ENCODE measurements around the gene PYGM.

PYGM gene

DNA sequence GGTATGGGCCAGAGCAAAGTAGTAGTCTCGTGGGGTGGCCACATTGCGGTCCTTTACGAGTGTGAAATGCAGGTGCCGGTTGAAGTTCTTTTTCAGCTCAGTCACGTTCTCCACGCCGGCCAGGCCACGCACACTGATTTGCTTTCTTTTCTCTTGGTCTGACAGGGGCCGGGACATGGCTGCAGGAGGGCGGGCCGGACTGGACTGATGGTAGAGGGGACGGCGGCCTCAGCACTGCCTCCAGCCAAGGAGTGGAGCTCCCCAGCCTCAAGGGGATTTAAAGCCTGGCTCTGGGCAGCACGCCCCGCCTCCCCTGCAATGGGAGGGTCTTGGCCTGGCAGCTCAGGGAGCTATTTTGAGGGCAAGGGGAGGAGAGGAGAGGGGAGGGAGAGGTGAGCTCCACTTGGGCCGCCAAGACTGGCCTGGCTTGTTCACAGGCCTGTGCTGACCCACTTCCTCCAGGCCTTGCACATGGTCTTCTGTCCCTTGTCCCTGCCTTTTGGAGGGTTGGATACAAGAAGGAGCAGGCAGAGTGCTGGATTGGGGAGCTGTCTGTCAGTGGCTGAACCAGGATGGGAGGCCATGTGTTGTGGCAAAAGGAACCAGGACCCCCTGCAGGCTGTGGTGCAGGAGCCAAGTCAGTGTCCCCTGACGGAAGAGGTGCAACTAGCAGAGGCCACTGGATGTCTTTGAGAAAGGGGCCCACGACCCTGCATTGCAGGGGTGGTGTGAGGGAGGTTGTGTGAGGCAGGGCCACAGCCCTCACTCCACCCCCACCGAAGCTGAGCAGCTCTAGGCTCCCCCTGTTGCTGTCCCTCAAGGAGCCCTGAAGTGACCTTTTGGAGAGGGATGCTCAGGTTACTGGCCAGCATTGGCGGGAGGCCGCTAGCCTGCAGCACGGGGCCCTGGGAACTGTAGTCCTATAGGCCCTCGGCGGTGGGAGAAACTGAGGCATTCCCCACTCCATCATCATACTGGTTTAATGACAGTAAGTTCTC, at the start of gene PYGM:
TSS of gene PYGM (minus strand) at position 253 of the 998 bp plus-strand sequence. CDS start at position 177, 76 bp downstream.
- no peak for FAIRE-seq

DNA sequence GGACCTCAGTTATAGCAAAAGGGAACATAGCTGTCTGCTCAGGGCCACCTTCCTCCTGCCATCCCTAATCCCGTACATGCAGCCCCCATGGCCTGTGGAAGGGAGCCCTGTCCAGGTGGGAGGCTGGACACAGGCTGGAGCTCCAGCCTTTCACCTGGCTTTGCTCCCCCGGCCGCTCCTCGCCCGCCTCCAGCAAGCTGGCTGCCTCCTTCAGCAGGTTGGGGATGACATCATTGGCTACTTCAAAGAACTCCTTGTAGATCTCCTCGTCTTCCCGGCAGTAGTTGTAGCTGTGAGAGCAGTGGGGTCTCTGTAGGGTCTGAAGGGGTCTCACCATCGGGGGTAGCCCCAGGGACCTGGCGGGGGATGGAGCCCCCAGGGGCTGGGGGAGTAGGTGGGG, 45.7 kb upstream of the PYGM start:
- FAIRE-seq = no peak

DNA sequence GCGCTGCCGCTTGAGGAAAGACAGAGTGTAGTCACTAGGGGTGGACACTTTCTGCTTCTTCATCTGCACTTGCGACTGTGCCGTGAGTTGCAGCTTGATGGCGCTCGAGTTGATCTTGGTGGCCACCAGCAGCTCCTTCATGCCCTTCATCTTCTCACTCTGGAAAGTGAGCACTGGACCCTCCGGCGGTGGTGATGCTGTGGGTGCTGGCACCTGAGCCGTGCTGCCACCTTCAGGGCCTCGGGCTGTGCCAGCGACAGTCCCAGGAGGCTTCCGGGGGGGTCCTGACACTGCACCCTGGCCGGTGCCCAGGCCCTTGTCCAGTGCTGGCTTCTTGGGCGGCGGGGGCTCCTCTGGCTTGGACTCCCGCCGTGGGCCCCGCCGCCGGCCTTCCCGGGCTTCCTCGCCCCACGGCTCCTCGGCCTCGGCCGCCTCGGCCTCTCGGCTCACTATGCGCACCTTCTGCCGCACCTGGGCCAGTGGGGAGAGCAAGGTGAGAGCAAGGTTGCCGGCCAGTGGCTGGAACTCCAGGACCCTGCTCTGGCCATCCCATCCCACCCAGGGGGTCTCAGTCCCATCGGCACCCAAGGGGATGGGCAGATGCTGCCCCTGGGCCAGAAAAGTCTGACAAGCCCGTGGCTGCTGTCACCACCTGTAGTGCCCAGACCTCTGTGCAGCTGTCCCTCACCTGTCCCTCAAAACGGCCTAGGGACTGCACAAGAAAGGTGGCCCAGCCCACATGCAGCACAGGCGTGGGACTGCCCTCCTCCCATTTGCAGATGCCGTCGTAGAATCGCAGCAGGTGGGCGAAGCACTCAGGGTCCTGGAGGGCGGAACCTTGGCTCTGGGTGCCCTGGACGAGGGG, 44.8 kb upstream of the PYGM start:
- no peak for FAIRE-seq

DNA sequence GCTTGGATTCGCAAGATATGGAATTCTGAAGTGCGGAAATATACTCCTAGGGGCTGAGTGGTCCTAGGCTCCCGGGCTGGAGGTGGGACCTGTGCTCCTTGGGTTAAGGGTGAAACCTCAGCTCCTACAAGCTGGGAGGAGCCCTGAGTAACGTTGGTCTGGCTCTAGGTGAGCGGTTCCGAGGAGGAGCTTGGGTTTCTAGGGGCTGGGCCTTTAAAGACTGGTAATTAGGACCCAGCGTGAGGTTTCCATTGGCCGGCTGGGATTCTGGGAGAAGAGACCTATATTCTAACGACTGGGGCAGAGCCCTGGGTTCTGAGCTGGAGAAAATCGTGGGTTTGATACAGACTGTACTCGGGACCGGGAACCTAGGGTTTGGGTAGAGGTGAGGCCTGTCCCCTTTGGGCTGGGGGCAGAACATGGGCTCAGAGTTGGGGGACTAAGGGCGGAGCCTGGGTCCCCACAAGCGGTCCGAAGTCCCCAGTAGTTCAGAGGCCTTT, 44.1 kb upstream of the PYGM start:
- no peak for FAIRE-seq

DNA sequence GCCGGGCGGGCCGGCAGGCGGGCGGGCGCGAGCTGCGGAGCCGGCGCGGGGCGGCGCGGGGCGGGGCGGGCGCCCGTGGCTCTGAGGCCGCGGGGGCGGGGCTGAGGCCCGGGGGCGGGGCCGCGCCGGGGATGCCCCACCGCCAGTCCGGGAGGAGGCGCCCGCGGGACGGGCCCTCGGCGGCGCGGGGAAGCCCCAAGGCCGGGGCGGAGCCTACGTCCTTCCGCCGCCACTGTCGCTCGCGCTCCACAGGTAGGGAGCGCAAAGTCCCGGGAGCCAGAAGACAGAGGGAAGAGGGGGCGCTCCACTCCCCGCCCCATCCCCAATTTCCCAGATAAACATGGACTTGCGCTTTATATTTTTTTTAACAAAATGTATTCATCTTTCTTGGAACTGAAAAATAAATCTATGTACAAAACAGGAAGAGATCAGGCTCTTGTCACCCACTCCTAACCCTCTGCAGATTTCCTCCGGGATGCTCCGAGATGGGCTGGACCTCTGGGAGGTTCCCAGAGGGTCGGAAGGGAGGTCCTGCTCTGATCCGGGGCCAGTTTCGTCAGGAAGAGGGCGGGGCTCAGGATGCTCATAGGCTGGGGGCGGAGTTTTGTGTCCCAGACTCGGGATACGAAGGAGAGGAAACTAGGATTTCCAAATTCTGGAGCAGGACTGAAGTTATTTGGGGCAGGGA, 43.5 kb upstream of the PYGM start, which contains the start of gene MAP4K2:
TSS of gene MAP4K2 (minus strand) at position 57 of the 688 bp plus-strand sequence. CDS start 65 bp downstream, outside the sequence.
- FAIRE-seq = no peak

DNA sequence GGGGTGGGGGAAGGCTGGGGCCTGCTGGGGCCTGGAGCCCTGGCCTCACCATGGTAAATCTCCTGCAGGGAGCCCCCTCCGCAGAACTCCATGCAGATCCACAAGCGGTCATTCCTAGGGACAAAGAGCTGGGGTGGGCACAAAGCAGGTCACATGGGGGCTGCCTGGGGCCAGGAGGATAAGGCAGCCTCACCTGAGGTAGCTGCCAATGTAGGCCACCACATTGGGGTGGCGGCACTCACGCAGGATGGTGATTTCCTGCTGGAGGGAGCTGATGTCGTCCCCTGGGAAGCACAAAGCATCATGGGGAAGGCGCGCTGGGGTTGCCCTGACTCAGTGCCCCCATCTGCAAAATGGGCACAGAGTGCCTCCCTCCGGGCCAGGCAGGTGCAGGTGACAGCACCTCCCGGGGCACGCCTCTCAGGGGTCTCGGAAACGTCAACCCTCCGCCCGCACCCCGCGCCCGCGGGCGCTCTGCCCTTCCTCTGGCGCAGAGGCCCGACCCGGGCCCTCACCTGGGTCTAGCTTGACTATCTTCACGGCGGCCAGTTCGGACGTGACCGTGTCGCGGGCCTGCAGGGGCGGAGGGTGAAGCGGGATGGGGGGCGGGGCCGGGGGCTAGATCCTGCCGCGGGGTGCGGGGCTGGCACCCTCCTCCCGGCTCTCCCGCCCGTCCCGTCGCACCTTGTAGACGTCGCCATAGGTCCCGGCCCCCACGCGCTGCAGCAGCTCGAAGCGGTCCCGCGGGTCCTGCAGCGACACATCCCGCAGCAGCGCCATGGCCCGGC, 42.8 kb upstream of the PYGM start:
- FAIRE-seq = no peak

DNA sequence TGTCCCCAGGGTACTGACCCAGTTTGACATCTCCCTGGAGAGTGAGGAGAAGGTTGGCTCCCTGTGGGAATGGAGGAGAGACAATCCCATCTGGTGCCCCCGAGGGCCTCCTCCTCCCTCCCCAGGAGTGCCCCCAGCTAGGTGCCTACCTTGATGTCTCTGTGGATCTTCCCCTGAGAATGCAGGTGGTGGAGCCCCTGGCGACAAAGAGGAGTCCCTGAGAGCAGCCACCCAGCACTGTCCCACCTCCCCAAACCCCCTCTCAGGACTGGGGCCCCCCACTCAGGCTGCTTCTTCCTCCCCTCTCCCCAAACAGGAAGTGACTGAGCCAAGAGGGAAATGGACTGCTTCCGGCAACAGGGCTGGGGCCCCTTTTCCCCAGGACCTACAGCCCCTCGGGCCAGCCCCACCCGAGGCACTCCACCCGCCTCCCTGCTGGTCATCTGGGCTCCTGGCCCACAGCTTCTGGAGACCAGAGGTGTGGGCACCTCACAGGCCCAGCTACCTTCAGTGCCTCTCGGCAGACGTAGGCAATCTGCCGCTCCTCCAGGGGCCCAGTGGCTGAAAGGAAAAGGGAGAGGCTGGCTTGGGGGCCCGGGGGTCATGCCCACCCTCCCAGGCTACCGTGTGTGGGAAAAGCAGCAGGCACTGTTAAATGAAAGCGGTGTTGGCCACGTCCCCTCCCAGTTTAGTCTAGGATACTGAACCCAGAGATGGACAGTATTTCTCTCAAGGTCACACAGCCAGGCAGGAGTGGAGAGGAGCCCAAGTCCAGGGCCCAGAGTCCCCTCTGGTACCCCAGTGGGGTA, 42.0 kb upstream of the PYGM start:
- no peak for FAIRE-seq

DNA sequence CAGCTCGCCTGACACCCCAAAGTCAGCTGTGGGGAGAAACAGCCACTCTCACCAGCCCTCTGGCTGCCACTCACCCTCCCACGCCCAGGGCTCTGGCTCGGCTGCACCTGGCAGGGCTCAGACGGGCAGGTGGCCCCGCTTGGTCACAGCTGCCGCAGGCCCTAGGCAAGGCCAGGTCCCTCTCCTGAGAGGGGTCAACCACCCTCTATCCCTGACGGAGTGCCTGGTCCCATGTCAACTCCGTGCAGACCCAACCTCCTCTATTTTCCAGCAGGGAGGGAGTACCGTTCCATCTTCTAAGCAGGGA, 41.3 kb upstream of the PYGM start:
- no peak for FAIRE-seq

DNA sequence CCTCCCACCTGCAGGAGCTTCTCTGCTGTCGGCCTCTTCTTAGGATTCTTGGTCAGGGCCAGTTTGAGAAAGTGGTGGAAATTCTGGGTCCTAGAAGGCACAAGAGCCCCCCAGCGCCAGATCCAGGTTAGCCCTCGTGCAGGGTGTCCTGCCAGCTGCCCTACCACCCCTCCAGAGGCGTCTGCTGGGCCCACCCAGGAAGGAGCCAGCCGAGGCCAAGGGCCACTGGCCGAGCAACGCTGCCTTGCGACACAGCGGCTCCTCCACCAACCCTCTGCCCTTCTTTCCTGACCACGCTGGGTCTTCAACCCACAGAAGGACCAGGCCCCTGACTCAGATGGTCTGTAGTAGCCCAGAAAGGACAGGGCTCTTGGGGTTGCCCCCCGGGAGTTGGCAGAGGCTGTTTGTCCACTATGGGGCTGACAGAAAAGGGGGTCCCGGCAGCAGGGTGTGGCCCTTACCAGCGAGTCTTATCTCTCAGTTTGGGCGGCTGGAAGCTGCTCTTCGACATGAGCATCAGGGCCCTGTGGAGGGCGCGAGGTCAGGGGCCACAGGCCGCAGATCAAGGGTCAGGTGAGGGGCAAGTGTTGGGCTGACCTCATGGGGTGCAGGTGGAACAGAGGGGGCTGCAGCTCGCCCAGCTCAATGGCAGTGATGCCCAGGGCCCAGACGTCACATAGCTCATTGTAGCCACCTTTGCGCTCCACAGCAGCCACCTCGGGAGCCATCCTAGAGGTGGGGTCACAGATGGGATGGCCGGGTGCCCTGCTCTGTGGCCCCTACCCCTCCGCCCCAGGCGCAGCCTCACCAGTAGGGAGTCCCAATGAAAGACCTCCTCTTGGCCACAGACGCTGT, 40.8 kb upstream of the PYGM start:
- no peak for FAIRE-seq

DNA sequence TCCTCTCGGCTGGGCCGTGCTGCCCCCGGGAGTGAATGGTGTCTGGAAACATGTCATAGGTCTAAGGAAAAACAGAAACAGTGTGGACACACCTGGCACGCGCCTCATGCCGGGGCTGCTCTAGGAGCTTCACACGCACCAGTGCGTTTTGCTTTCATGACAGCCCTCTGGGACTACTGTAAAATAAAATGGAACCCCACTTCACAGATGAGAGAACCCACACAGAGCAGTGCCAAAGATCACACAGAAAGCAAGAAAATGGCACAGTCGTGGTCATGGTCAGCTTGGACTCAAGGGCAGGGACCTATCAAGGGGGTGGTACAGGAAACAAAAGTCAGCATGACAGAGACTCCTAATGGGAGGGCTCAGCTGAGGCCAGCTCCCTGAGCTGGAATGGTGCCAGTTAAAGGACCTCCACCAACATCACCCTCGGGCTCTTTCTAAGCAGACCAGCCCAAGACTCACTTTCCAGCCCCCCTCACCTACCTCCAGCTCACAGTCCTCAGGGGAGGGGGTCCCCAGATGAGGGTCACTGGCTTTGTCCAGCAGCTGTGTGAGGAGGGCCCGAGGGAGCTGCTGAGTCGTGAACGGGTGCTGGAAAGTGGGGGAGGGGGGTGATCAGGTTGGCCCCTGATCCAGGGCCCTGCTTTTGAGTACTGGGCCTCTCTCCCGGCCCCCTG, 40.0 kb upstream of the PYGM start:
- FAIRE-seq = no peak

DNA sequence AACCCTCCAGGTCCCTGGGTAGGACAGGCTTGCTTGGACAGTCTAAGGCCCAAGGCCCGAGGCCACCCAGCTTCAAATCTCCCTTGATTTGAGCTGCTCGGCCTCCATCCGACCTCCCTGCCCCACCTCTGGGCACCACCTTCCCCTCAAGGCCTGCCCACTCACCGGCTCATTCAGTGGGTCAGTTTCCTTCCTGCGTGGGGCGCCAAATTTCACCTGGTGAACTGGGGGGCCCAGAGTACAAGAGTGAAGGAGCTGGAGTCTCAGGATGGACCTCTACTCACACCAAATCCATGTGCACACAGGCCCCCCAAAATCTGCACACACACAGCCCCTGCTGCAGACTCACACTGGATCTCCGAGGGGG, 39.5 kb upstream of the PYGM start:
- no peak for FAIRE-seq

DNA sequence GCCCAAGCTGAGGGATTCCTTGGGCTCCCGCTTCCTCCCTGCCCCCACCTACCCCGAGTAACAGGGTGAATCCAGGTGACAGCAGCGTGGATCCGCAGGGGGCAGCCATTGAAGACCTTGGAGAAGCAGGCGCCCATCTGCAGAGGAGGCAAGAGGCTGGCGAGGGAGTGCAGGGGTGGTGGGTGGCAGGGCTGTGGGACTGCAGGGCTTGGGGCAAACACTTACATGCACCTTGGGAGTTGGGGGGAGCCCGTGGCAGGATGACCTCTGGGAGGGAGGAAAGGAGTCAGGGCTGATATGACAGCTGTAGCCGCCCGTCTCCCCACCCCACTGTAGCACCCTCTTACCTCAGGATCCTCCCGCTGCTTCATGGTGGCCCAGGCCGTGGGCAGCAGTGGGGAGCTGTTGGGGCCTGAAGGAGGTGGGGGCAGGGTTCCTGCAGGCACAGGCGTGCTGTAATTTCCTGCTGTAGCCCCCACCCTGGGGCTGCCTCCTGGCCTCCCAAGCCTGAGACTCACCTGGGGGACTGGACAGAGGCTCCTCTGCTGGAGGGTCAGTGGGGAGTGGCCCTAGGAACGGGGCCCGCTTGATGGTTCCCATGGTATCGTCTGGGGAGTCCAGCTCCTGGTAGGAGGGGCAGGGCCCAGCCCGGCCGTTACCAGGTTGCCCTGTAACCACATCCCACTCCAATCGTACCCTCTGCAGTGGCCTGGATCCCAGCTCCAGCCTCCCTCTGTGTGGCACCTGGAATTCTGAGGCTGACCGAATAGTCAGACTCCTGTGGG, 37.2 kb upstream of the PYGM start:
- no peak for FAIRE-seq

DNA sequence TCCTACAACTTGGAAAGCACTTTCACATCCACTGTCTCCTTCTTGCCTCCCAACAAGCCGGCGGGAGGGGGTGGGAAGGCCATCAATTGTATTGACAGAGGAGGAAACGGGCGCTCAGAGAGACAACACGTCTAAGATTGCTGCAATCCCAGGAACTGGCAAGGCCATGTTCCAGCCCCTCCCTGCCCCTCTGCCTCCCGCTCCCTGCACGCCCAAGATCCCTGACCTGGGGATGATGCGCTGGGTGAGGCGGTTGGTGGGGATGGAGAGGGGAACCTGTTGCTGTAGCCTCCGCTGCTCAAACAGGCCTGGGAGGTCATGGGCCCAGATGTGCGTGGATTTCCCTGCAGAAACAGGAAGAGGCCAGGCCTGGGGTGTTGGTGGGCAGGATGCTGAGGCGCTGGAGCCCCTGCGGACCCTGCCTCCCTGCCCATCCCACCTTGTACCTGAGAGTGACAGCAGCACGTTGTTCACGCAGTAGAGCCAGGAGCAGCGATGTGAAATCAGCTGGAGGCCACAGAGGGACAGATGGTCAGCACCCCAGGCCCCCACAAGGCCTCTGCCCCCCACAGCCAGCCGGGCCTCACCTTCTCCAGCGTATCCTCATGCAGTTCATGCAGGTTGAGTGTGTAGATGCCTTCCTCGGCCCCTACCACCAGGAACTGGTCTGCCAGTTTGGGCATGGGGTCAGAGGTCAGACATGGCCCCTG, 36.4 kb upstream of the PYGM start:
- FAIRE-seq = no peak

DNA sequence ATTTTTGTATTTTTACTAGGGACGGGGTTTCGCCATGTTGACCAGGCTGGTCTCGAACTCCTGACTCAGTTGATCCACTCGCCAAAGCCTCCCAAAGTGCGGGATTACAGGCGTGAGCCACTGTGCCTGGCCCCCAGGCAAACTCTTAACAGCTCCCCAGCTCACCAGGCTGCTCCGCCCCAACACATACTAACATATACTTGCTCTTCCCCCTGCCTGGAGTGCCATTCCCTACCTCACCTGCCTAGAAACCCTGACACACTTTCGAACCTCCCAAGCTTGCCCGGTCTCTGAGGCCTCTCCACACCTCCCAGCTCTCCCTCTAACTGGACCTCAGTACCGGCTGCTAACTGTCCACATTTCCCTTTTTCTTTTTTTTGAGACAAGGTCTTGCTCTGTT, 34.8 kb upstream of the PYGM start:
- no peak for FAIRE-seq

DNA sequence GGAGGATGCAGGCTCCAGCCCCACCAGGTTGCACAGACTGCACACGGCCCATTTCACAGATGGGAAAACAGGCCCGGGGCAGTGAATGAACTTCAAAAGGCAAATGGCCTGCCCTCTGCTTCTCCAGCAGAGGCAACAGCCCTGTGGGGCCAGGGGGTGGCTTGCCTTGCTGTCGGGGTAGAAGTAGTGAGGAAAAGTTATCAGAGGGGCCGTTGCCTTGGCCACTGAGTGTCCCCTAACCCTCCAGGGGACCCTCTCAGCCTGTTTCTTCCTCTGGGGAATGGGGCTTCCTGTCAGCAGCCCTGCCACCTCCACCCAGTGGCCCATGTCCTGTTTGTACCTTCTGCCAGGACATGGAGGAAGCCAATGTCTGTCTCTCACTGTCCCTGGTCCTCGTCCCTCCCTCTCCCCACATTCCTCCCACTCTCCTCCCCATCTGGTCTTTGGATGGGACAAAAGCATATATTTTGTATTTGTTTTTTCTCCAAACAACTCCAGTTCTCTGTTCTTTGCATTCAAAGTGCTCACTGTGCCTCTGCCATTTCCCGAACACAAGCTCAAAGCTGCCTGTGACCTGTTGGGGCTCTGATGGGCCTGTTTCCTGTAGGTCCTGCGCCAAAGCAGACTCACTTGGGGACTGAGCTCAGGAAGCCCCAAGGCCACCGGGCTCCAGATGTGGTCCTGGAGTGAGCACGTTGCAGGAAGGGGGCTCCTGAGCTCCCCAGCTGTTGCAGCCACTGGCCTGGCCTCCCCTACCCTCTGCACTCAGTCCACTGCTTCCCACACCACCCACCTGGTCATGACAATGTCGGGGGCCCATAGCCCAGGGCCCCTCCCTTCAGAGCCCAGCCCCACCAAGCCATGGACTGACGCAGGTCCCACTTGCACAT, 33.7 kb upstream of the PYGM start:
- no peak for FAIRE-seq

DNA sequence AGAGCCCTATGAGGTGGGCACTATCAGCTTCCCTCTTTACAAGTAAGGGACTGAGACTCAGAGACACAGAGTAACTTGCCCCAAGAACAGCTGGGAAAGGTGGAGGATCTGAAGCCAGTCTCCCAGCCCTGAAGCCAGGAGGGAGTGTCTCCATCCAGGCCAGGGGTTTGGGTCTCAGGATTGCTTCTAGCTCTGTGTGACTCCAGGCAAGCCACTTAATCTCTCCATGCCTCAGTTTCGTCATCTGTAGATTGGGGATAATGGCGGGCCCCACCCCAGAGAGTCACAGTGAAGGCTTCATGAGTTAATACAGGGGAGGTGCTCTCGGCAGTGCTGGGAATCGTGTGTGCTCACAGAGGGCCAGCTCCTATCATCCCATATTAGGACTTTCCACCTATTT, 32.7 kb upstream of the PYGM start:
- no peak for FAIRE-seq

DNA sequence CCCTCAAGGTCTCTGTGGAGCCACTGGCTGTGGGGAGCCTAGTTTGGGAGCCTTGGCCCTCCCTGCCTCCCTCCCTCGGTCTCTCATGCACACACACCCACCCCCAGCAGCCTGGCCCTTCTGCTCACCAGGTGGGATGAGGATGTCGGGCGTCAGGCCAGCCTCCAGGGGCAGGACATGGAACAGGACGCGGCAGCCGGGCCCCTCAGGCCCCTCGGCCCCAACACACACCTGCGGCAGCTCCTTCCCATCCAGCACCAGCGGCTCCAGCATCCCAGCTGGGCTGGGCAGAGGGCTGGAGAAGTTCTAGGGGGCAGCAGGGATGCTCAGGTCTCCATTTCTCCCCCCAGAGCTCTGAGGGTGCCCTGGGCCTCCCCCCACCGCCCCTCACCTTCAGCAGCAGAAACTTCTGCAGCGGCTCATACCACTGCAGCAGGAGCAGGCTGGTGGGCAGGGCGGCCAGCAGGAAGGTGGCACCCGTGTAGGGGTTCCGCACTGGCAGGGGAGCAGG, 32.1 kb upstream of the PYGM start:
- no peak for FAIRE-seq

All from islet of Langerhans (tissue), 1 donor.